GM23248 (cell line): ENCODE results near the gene ADGRL3. TPM values are rescaled to one million over a fixed set of nuclear protein-coding genes. Genes with fewer than 3 reads are reported as not detected.

Experiments
- DNase-seq: peaks from one replicate; pipeline ENCODE4 v3.0.0-alpha.2; 2015
- H2AFZ ChIP-seq: fragments of 200-600 bp; sonication (generic); 2 replicates; pipeline ENCODE4 v1.6.1; 2016; ENCODE audit warnings: antibody characterized with exemption
- H3F3A ChIP-seq: fragments of 200-600 bp; sonication (generic); 2 replicates; pipeline ENCODE4 v1.6.1; 2016; ENCODE audit warnings: mild to moderate bottlenecking, antibody characterized with exemption, mixed run types; ENCODE audit not compliant: insufficient read depth
- H3K27ac ChIP-seq: fragments of 200-600 bp; sonication (generic); 2 replicates; pipeline ENCODE4 v1.5.1; 2016; ENCODE audit warnings: mild to moderate bottlenecking
- H3K27me3 ChIP-seq: fragments of 200-600 bp; sonication (generic); replicated peaks from 2 replicates; pipeline ENCODE4 v1.6.1; 2016; ENCODE audit warnings: mild to moderate bottlenecking; ENCODE audit not compliant: insufficient read depth
- H3K36me3 ChIP-seq: fragments of 200-600 bp; sonication (generic); 2 replicates; pipeline ENCODE4 v1.6.1; 2016; ENCODE audit warnings: low read depth, mild to moderate bottlenecking
- H3K4me1 ChIP-seq: fragments of 200-600 bp; sonication (generic); 2 replicates; pipeline ENCODE4 v1.6.1; 2016; ENCODE audit warnings: mild to moderate bottlenecking; ENCODE audit not compliant: insufficient read depth
- H3K4me2 ChIP-seq: fragments of 200-600 bp; sonication (generic); one replicate; pipeline ENCODE4 v1.6.1; 2016; ENCODE audit warnings: mild to moderate bottlenecking; ENCODE audit not compliant: unreplicated experiment
- H3K4me3 ChIP-seq: fragments of 200-600 bp; sonication (generic); 2 replicates; pipeline ENCODE4 v1.5.1; 2016; ENCODE audit warnings: mild to moderate bottlenecking
- H3K79me2 ChIP-seq: fragments of 200-600 bp; sonication (generic); 2 replicates; pipeline ENCODE4 v1.6.1; 2016; ENCODE audit warnings: mild to moderate bottlenecking; ENCODE audit not compliant: insufficient read depth
- H3K9ac ChIP-seq: fragments of 200-600 bp; sonication (generic); 2 replicates; pipeline ENCODE4 v1.6.1; 2016; ENCODE audit warnings: mild to moderate bottlenecking
- H3K9me2 ChIP-seq: fragments of 200-600 bp; sonication (generic); 2 replicates; pipeline ENCODE4 v1.6.1; 2016; ENCODE audit warnings: mixed run types, mild to moderate bottlenecking, moderate library complexity; ENCODE audit not compliant: insufficient read depth
- H3K9me3 ChIP-seq: fragments of 200-600 bp; sonication (generic); one replicate; pipeline ENCODE4 v1.6.1; 2017; ENCODE audit warnings: low read depth
- H4K20me1 ChIP-seq: fragments of 200-600 bp; sonication (generic); 2 replicates; pipeline ENCODE4 v1.6.0; 2016; ENCODE audit not compliant: insufficient read depth
- EZH2 ChIP-seq: fragments of 200-600 bp; sonication (generic); IDR thresholded peaks from 2 replicates; pipeline ENCODE4 v1.6.1; 2018; ENCODE audit warnings: antibody characterized with exemption, mild to moderate bottlenecking; ENCODE audit not compliant: insufficient read depth, poor library complexity, severe bottlenecking
- EZH2phosphoT487 ChIP-seq: fragments of 200-600 bp; sonication (generic); IDR thresholded peaks from 2 replicates; pipeline ENCODE4 v1.6.1; 2018; ENCODE audit warnings: antibody characterized with exemption, moderate library complexity, mild to moderate bottlenecking, low read depth; ENCODE audit not compliant: insufficient read depth
- WGBS, 2 experiments: methylation state at CpG; one replicate each; pipeline ENCODE4 v1.1.6; 2015 to 2017; ENCODE audit warnings: low lambda C conversion rate in 2 of 2, low coverage in 1 of 2; ENCODE audit errors: missing lambda C conversion rate in 2 of 2; 5-methylcytosine and 5-hydroxymethylcytosine counted together
- in situ Hi-C: fragments of 300-500 bp; cut with MboI; formaldehyde crosslinking; loops from 2 replicates; pipeline ENCODE4 v1.15.0; 2020
- polyA plus RNA-seq: library from polyadenylated mRNA; unstranded; fragments of >200 nt; fragmentation: Nextera tagmentation; extraction: Ambion mirVana; gene quantifications from 2 replicates; pipeline ENCODE4 v1.2.1, GENCODE V29; 2016
- total RNA-seq: library from RNA; depleted of rRNA; stranded (reverse); fragments of >200 nt; shearing (Covaris generic); gene quantifications from 2 replicates; pipeline ENCODE4 v1.2.3, GENCODE V29; 2014

ADGRL3 gene
- total and polyA plus RNA-seq, 2 experiments from 2014 or later: not detected

- H3K27ac ChIP-seq: no peak overlapping the region
- in situ Hi-C loops: loop anchor here (25.0 kb wide), 1 partner anchor 92 kb away; no protein-coding TSS in a partner anchor
These were observed 94.8 kb downstream of the ADGRL3 start for GRCh38 chr4:61294936-61295335.

GRCh38 chr4:61296144-61296543 is 96.0 kb downstream of the ADGRL3 start:
- Histone ChIP-seq H3K4me3 (no peak overlapping the region), H2AFZ (no peak overlapping the region), H3F3A (no peaks in the 10 kb centered on the region), H3K27ac (no peak overlapping the region), H3K79me2 (no peaks in the 10 kb centered on the region), H3K4me1 (no peaks in the 10 kb centered on the region), H3K27me3 (no peaks in the 10 kb centered on the region), H3K4me2 (no peak overlapping the region), H3K9me3 (peaks cover 3% of the 10 kb centered on the region), H3K9me2 (no peaks in the 10 kb centered on the region), H4K20me1 (no peaks in the 10 kb centered on the region), H3K36me3 (no peaks in the 10 kb centered on the region), H3K9ac (no peak overlapping the region)
- DNase-seq: no peak
- in situ Hi-C loops: loop anchor here (25.0 kb wide), 1 partner anchor 91 kb away; no protein-coding TSS in a partner anchor
- 52 to 60% methylated on average over 2 of the region's 2 CpGs for whole genome bisulfite sequencing, 2 experiments
- TF ChIP-seq EZH2phosphoT487 (no peak), EZH2 (no peak)

More at GRCh38 chr4:61294936-61295335, 94.8 kb downstream of the ADGRL3 start:
- Histone ChIP-seq H2AFZ (no peak overlapping the region), H3K4me3 (no peak overlapping the region), H3K9me2 (no peaks in the 10 kb centered on the region), H4K20me1 (no peaks in the 10 kb centered on the region), H3K27me3 (no peaks in the 10 kb centered on the region), H3K9me3 (peaks cover 1% of the 10 kb centered on the region), H3K36me3 (no peaks in the 10 kb centered on the region), H3K4me1 (no peaks in the 10 kb centered on the region), H3K9ac (no peak overlapping the region), H3K4me2 (no peak overlapping the region), H3K79me2 (no peaks in the 10 kb centered on the region), H3F3A (no peaks in the 10 kb centered on the region)
- DNase-seq: no peak
- TF ChIP-seq EZH2phosphoT487 (no peak), EZH2 (no peak)
- 51 to 60% methylated on average over 6 of the region's 6 CpGs for WGBS, 2 experiments

GRCh38 chr4:61298178-61298740 is 98.1 kb downstream of the ADGRL3 start:
- H2AFZ ChIP-seq: no peak overlapping the region
- H4K20me1 ChIP-seq: no peaks in the 10 kb centered on the region
- 19 to 23% methylated on average over 4 of the region's 4 CpGs for WGBS, 2 experiments
- no peak overlapping the region for H3K4me3 ChIP-seq
- H3K27me3 ChIP-seq: no peaks in the 10 kb centered on the region
- no peak overlapping the region for H3K4me2 ChIP-seq
- H3F3A ChIP-seq: no peaks in the 10 kb centered on the region
- no peak for DNase-seq
- no peaks in the 10 kb centered on the region for H3K79me2 ChIP-seq
- no peak for TF ChIP-seq EZH2
- no peak for TF ChIP-seq EZH2phosphoT487
- no peaks in the 10 kb centered on the region for H3K36me3 ChIP-seq
- no peak overlapping the region for H3K27ac ChIP-seq
- in situ Hi-C loops: loop anchor here (25.0 kb wide), 1 partner anchor 89 kb away; no protein-coding TSS in a partner anchor
- no peak overlapping the region for H3K9ac ChIP-seq
- H3K4me1 ChIP-seq: no peaks in the 10 kb centered on the region
- H3K9me3 ChIP-seq: peaks cover 3% of the 10 kb centered on the region
- no peaks in the 10 kb centered on the region for H3K9me2 ChIP-seq

GRCh38 chr4:61299316-61299715 is 99.2 kb downstream of the ADGRL3 start:
- no peak overlapping the region for H3K9ac ChIP-seq
- no peak overlapping the region for H3K4me2 ChIP-seq
- 8 to 9% methylated on average over 4 of the region's 4 CpGs for WGBS, 2 experiments
- no peaks in the 10 kb centered on the region for H3K27me3 ChIP-seq
- no peaks in the 10 kb centered on the region for H3F3A ChIP-seq
- no peak overlapping the region for H3K27ac ChIP-seq
- in situ Hi-C loops: loop anchor here (25.0 kb wide), 1 partner anchor 88 kb away; no protein-coding TSS in a partner anchor
- H2AFZ ChIP-seq: no peak overlapping the region
- no peaks in the 10 kb centered on the region for H4K20me1 ChIP-seq
- no peaks in the 10 kb centered on the region for H3K36me3 ChIP-seq
- H3K9me2 ChIP-seq: no peaks in the 10 kb centered on the region
- TF ChIP-seq EZH2phosphoT487 (no peak), EZH2 (no peak)
- no peaks in the 10 kb centered on the region for H3K79me2 ChIP-seq
- H3K4me1 ChIP-seq: no peaks in the 10 kb centered on the region
- H3K4me3 ChIP-seq: no peak overlapping the region
- H3K9me3 ChIP-seq: peaks cover 3% of the 10 kb centered on the region
- DNase-seq: no peak
